SK-N-MC (cell line): ENCODE data around the gene DTX3.

Source experiments
- EZH2 ChIP-seq: fragments of 200-600 bp; sonication (generic); IDR thresholded peaks from one replicate; pipeline ENCODE4 v1.6.1; 2017; ENCODE audit warnings: antibody characterized with exemption
- FOXP2 ChIP-seq: optimal IDR thresholded peaks from 2 replicates; pipeline ENCODE3; 2011; ENCODE audit warnings: mild to moderate bottlenecking, moderate library complexity; ENCODE audit not compliant: insufficient read depth; ENCODE audit errors: extremely low read length, control extremely low read depth
- POLR2AphosphoS5 ChIP-seq: IDR thresholded peaks from 2 replicates; pipeline ENCODE4 v1.6.1; 2012; ENCODE audit warnings: mild to moderate bottlenecking, low read depth, low read length, borderline replicate concordance

DNA sequence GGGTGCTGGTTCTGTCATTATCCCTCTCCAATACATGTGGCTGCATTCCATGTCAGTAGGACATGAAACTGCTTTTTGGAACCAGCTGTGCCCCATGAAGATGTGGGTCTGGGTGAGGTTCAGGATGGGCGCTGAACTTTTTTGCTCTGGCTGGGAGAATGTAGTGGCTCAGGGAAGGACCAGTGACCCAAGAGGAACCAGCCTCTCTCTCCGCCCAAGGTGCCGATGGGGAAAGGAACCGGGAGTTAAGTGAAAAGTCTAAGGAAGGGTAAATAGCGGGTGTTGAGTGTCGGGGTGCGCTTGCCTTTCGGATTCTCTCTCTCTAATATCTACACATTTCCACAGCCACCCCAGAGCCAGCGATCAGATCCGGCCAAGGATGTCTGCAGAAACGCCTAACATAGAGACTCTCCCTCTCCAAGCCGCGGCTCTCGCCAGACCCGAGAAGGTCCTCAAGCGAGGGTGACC is 14.4 kb downstream of the DTX3 start:
- TF ChIP-seq POLR2AphosphoS5 (no peak), EZH2 (no peak), FOXP2 (no peak)
